Activated effector memory CD4-positive, alpha-beta T cell treated with anti-CD3 and anti-CD28 coated beads, Interleukin-2, amount 50 U/mL, for 16 hours (primary cell): ENCODE results near the gene C9orf57.
"Not testable (repeated sequence)": the region's sequence is repeated elsewhere in the genome, so short reads cannot be mapped to it uniquely, and the experiment has no call there.

Experiments
- DNase-seq: peaks from one replicate; pipeline ENCODE4 v3.0.0-alpha.2; 2020

Gene C9orf57

DNA sequence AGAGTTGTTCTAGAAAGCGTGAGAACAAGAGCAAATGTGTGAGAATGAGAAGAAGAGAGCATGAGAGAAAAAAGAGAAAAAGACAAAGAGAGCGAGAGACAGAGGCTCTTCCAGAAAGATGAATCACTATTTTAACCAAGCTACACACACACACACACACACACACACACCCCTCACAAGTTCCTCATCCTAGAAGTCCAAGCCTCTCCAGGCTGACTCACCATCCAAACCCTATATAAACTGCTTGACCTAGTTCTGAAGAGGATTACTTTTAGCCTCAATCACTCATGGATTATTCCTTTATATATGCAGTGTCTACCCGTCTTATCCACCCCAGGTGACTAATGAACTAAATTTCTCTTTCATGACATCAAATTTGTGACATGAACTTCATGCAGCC is 37.6 kb downstream of the C9orf57 start:
- no peak for DNase-seq

GRCh38 chr9:72013292-72013760 is 47.1 kb downstream of the C9orf57 start:
- no peak for DNase-seq

GRCh38 chr9:72012646-72013045 is 47.8 kb downstream of the C9orf57 start:
- no peak for DNase-seq

DNA sequence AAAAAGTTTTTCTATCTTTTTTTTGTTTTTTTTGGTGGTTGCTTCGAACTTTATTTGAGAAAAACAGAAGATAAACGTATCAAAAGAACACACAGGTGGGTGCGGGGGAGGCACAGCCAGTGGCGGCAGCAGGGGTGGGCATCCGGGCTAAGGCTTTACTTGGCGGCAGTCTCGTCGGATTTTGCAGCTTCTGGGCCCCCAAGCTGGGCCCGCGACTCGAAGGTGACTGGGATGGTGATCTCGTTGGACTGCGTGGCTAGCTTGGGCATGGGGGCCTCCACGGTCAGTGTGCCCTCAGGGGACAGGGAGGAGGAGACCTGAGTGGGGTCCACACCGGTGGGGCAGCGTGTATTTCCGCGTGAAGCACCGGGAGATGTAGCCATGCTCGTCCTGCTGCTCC is 52.7 kb downstream of the C9orf57 start:
- not testable (repeated sequence) for DNase-seq

DNA sequence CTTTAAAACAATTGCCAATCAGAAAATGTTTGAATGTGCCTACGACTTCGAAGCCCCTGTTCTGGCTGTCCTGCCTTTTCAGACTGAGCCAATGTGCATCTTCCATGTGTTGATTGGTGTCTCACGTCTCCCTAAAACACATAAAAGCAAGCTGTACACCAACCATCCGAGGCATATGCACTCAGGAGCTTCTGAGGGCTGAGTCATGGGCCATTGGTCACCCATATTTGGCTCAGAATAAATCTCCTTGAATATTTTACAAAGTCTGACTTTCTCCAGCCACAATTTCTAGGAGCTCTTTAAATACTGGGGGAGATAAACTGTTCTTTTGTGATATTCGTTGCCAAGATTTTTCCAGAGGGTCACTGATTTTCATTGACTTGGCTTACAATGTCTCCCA is 53.9 kb downstream of the C9orf57 start:
- DNase-seq: no peak

- no peak for DNase-seq
Measured at GRCh38 chr9:72005451-72005850, 55.0 kb downstream of the C9orf57 start.
